Sigmoid colon (tissue), 7 donors: Measurements from ENCODE around the gene FGFR4. TPM values are rescaled to one million over a fixed set of nuclear protein-coding genes. Genes with fewer than 3 reads are reported as not detected.

Experiments used
- DNase-seq: peaks from one replicate; pipeline ENCODE4 v3.0.0-alpha.2; 2019
- H3K27ac ChIP-seq, 4 donors: fragments of 200-600 bp; sonication (generic); one replicate each; pipeline ENCODE4 v1.5.1; 2016 to 2019; ENCODE audit warnings: mild to moderate bottlenecking in 1 of 4
- H3K27me3 ChIP-seq, 3 donors: fragments of 200-600 bp; sonication (generic); one replicate each; pipeline ENCODE4 v1.5.1; 2019; ENCODE audit warnings: mild to moderate bottlenecking in 1 of 3
- H3K36me3 ChIP-seq, 4 donors: fragments of 200-600 bp; sonication (generic); one replicate each; pipeline ENCODE4 v1.5.1; 2016 to 2019
- H3K4me1 ChIP-seq, 4 donors: fragments of 200-600 bp; sonication (generic); one replicate each; pipeline ENCODE4 v1.5.1; 2017 to 2019
- H3K4me3 ChIP-seq, 4 donors: fragments of 200-600 bp; sonication (generic); one replicate each; pipeline ENCODE4 v1.5.1; 2017 to 2019; ENCODE audit warnings: mild to moderate bottlenecking in 2 of 4, moderate library complexity in 1 of 4
- H3K9me3 ChIP-seq, 4 donors: fragments of 200-600 bp in 3 of 4; sonication (generic) in 3 of 4; one replicate each; pipeline versions ENCODE4 v1.5.1 to v1.6.1; 2013 to 2019
- EP300 ChIP-seq, 4 donors: sonication (generic); formaldehyde crosslinking; IDR thresholded peaks; one replicate each; pipeline ENCODE4 v1.6.1; 2017; ENCODE audit warnings: antibody characterized with exemption in 4 of 4
- POLR2A ChIP-seq, 2 donors: fragments of 450-650 bp; IDR thresholded peaks; one replicate each; pipeline ENCODE4 v1.6.1; 2016; ENCODE audit warnings: antibody characterized with exemption in 2 of 2, mild to moderate bottlenecking in 2 of 2, moderate library complexity in 2 of 2
- POLR2AphosphoS5 ChIP-seq, 4 donors: sonication (generic); formaldehyde crosslinking; IDR thresholded peaks; one replicate each; pipeline ENCODE4 v1.6.1; 2017; ENCODE audit warnings: antibody characterized with exemption in 4 of 4
- WGBS, 2 donors: extraction: QIAGEN DNeasy Blood & Tissue Kit; methylation state at CpG; one replicate each; pipeline ENCODE4 v1.1.7; 2013; 5-methylcytosine and 5-hydroxymethylcytosine counted together
- intact Hi-C: fragments of 100-400 bp; cut with DNase I; formaldehyde crosslinking; loops from one replicate; pipeline ENCODE4 v1.15.1; 2023
- polyA plus RNA-seq, 3 donors: library from polyadenylated mRNA; stranded (reverse); fragments of 200-250 nt; gene quantifications; one replicate each; pipeline ENCODE4 v1.2.3, GENCODE V29; 2013
- total RNA-seq, 4 donors: library from RNA; depleted of rRNA; stranded (reverse); fragments of >200 nt; gene quantifications; one replicate each; pipeline ENCODE4 v1.1.0, GENCODE V29; 2016
- TF ChIP-seq, protein P1 (sequence below), 4 experiments: fragments of 450-650 bp in 3 of 4; fragments of 200-600 bp in 1 of 4; IDR thresholded peaks; one replicate each; pipeline ENCODE4 v1.5.1; 2016 to 2019; ENCODE audit warnings: antibody characterized with exemption in 4 of 4, mild to moderate bottlenecking in 3 of 4, moderate library complexity in 2 of 4
- donor health status: healthy with polysubstance abuse.
- donor health status: Bipolar disorder and iron deficiency.
- donor health status: healthy.

FGFR4 gene
- total and polyA plus RNA-seq, 7 donors, result 3.0 to 45.0 (median 6.6) TPM

DNA sequence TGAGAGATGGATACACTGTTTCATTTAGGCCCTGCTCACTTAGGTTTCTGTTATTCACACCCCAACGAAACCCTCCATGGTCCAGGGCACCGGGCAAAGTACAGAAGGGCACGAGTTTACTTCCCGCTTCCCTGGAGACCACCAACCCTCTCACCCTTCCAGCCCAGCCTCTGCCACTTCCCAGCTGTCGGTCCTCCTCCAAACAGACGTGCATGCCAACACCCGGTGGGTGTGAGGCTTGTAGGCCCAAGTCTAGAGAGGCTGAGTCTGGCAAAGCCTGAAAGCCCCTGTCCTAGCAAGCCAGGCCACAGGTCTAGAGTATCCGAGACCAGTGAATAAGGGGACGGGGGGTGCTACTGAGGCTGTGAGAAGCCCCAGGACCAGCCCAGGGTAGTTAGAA, 7.1 kb upstream of the FGFR4 start:
- DNase-seq, result no peak
- H3K27me3 ChIP-seq, result peaks cover 0 to 21% (median 0%) of the 10 kb centered on the region in 3 donors
- H3K27ac ChIP-seq, result no peak overlapping the region
- intact Hi-C loops, result no loop called here
- H3K4me1 ChIP-seq, result no peaks in the 10 kb centered on the region
- 78 to 90% methylated on average over 9 of the region's 9 CpGs for WGBS, 2 donors
- no peak overlapping the region for H3K4me3 ChIP-seq
- no peaks in the 10 kb centered on the region for H3K9me3 ChIP-seq
- H3K36me3 ChIP-seq, result no peaks in the 10 kb centered on the region
- TF ChIP-seq, protein P1, sequence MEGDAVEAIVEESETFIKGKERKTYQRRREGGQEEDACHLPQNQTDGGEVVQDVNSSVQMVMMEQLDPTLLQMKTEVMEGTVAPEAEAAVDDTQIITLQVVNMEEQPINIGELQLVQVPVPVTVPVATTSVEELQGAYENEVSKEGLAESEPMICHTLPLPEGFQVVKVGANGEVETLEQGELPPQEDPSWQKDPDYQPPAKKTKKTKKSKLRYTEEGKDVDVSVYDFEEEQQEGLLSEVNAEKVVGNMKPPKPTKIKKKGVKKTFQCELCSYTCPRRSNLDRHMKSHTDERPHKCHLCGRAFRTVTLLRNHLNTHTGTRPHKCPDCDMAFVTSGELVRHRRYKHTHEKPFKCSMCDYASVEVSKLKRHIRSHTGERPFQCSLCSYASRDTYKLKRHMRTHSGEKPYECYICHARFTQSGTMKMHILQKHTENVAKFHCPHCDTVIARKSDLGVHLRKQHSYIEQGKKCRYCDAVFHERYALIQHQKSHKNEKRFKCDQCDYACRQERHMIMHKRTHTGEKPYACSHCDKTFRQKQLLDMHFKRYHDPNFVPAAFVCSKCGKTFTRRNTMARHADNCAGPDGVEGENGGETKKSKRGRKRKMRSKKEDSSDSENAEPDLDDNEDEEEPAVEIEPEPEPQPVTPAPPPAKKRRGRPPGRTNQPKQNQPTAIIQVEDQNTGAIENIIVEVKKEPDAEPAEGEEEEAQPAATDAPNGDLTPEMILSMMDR (IDR thresholded peaks at IDR 0.05), result no peak
- TF ChIP-seq EP300 (IDR thresholded peaks at IDR 0.05) (no peak), POLR2AphosphoS5 (IDR thresholded peaks at IDR 0.05) (no peak), POLR2A (IDR thresholded peaks at IDR 0.05) (no peak)

DNA sequence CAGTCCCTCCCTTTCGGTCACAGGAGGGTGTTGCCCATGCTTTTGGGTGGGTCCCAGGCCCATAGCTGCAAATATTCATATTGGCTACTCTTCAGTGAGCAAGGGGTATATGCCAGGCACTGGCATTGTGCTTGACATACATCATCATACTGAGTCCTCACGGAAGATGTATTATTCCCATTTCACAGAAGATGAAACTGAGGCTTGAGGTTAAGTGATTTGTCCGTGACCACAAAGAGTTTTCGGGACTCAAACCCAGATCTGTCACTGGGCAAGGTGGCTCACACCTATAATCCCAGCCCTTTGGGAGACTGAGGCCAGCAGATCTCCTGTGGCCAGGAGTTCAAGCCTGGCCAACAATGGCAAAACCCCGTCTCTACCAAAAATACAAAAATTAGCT, 6.5 kb upstream of the FGFR4 start:
- intact Hi-C loops, result no loop called here

DNA sequence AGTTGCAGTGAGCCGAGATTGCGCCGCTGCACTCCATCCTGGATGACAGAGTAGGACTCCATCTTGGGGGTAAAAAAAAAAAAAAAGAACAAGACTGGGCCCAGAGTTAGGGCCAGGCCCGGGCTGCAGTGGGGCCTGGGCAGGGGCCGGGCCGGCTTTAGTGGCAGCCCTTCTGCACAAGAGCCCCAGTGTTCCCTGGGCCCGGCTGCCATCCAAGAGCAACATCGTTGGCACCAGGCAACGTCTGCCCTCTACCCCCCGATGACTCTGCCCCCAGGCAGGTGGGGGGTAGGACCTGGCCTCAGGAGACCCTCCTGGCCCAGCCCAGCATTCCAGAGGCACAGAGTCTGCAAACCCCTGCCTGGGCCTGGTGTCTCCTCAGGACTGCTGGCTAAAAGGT, 4.9 kb upstream of the FGFR4 start:
- peaks cover 0 to 8% (median 4%) of the 10 kb centered on the region in 4 donors for H3K4me1 ChIP-seq
- no peaks in the 10 kb centered on the region for H3K9me3 ChIP-seq
- DNase-seq, result no peak
- TF ChIP-seq EP300 (IDR thresholded peaks at IDR 0.05) (no peak), POLR2AphosphoS5 (IDR thresholded peaks at IDR 0.05) (no peak), POLR2A (IDR thresholded peaks at IDR 0.05) (no peak)
- TF ChIP-seq, protein P1 (IDR thresholded peaks at IDR 0.05), result no peak
- no peak overlapping the region for H3K27ac ChIP-seq
- H3K27me3 ChIP-seq, result peaks cover 0 to 26% (median 3%) of the 10 kb centered on the region in 3 donors
- 89 to 90% methylated on average over 10 of the region's 10 CpGs for WGBS, 2 donors
- H3K4me3 ChIP-seq, result no peak overlapping the region
- no peaks in the 10 kb centered on the region for H3K36me3 ChIP-seq
- intact Hi-C loops, result no loop called here

More for the DNA sequence above, 6.5 kb upstream of the FGFR4 start:
- TF ChIP-seq, protein P1 (IDR thresholded peaks at IDR 0.05), result no peak
- TF ChIP-seq POLR2A (IDR thresholded peaks at IDR 0.05), result no peak
- TF ChIP-seq EP300 (IDR thresholded peaks at IDR 0.05), result no peak
- no peak for TF ChIP-seq POLR2AphosphoS5 (IDR thresholded peaks at IDR 0.05)
- H3K36me3 ChIP-seq, result no peaks in the 10 kb centered on the region
- H3K27ac ChIP-seq, result no peak overlapping the region
- no peaks in the 10 kb centered on the region for H3K9me3 ChIP-seq
- DNase-seq, result no peak
- H3K4me3 ChIP-seq, result no peak overlapping the region
- no peaks in the 10 kb centered on the region for H3K4me1 ChIP-seq
- peaks cover 0 to 22% (median 0%) of the 10 kb centered on the region in 3 donors for H3K27me3 ChIP-seq
- 79 to 93% methylated on average over 5 of the region's 5 CpGs for WGBS, 2 donors

DNA sequence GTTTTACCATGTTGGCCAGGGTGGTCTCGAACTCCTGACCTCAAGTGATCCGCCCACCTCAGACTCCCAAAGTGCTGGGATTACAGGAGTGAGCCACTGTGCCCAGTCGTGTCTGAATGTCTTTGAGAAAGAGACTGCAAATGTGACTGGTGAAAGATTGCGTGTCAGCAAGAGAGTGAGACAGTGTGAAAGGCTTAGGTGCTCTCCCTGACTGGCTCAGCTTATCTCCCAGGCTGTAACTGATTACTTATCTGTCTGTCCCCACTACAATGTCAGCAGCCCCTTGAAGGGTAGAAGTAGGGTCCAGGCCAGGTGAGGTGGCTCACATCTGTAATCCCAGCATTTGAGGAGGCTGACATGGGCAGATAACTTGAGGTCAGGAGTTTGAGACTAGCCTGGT, 3.4 kb upstream of the FGFR4 start:
- H3K4me1 ChIP-seq, result peaks cover 0 to 16% (median 13%) of the 10 kb centered on the region in 4 donors
- peaks cover 0 to 39% (median 17%) of the 10 kb centered on the region in 3 donors for H3K27me3 ChIP-seq
- WGBS, 2 donors, result 75 to 80% methylated on average over 4 of the region's 4 CpGs

More for the DNA sequence above, 3.4 kb upstream of the FGFR4 start:
- no peak overlapping the region for H3K4me3 ChIP-seq
- intact Hi-C loops, result no loop called here
- H3K27ac ChIP-seq, result no peak overlapping the region
- TF ChIP-seq POLR2AphosphoS5 (IDR thresholded peaks at IDR 0.05) (no peak), EP300 (IDR thresholded peaks at IDR 0.05) (no peak), POLR2A (IDR thresholded peaks at IDR 0.05) (no peak)
- TF ChIP-seq, protein P1 (IDR thresholded peaks at IDR 0.05), result no peak
- no peaks in the 10 kb centered on the region for H3K36me3 ChIP-seq
- H3K9me3 ChIP-seq, result no peaks in the 10 kb centered on the region
- DNase-seq, result no peak
